Mesothelial cell of epicardium (in vitro differentiated cells): ENCODE results near the gene PAGR1. TPM values are rescaled to one million over a fixed set of nuclear protein-coding genes. Genes with fewer than 3 reads are reported as not detected.

Experiments
- DNase-seq, 2 experiments: peaks; one replicate each; pipeline ENCODE4 v3.0.0; 2021; ENCODE audit warnings: low spot score in 2 of 2; ENCODE audit not compliant: unreplicated experiment in 2 of 2
- H3K27ac Mint-ChIP-seq: 2 replicates; pipeline ENCODE4 v1.8.0; 2021; ENCODE audit warnings: mixed read lengths
- H3K27me3 Mint-ChIP-seq: 2 replicates; pipeline ENCODE4 v1.8.0; 2021; ENCODE audit warnings: low read depth, mixed read lengths
- H3K36me3 Mint-ChIP-seq: 2 replicates; pipeline ENCODE4 v1.8.0; 2021; ENCODE audit warnings: mixed read lengths
- H3K4me1 Mint-ChIP-seq: 2 replicates; pipeline ENCODE4 v1.8.0; 2021; ENCODE audit warnings: mixed read lengths
- H3K4me3 Mint-ChIP-seq: 2 replicates; pipeline ENCODE4 v1.8.0; 2021; ENCODE audit warnings: mild to moderate bottlenecking, moderate library complexity, mixed read lengths
- H3K9me3 Mint-ChIP-seq: 2 replicates; pipeline ENCODE4 v1.8.0; 2021; ENCODE audit warnings: mixed read lengths
- CTCF ChIP-seq: fragments of 200-600 bp; sonication (generic); IDR thresholded peaks from one replicate; pipeline ENCODE4 v1.5.0; 2021; ENCODE audit warnings: antibody characterized with exemption; ENCODE audit not compliant: unreplicated experiment
- total RNA-seq: library from RNA; stranded (reverse); gene quantifications from 3 replicates; pipeline ENCODE4 v1.2.1, GENCODE V29; 2021

The PAGR1 gene
- total RNA-seq, 1 donor from 2014 or later = 43.8 TPM

- H3K36me3 Mint-ChIP-seq = peaks cover 11% of the 10 kb centered on the region
- H3K9me3 Mint-ChIP-seq = no peaks in the 10 kb centered on the region
- no peak overlapping the region for H3K27ac Mint-ChIP-seq
- peaks cover 9% of the 10 kb centered on the region for H3K4me1 Mint-ChIP-seq
- H3K27me3 Mint-ChIP-seq = no peaks in the 10 kb centered on the region
- TF ChIP-seq CTCF = no peak
- DNase-seq = no peak
- no peak overlapping the region for H3K4me3 Mint-ChIP-seq
Observed at GRCh38 chr16:29858974-29859373, 43.0 kb downstream of the PAGR1 start.

GRCh38 chr16:29860218-29860617 lies 44.3 kb downstream of the PAGR1 start:
- DNase-seq = no peak
- Mint-ChIP-seq H3K36me3 (peaks cover 11% of the 10 kb centered on the region), H3K4me1 (peaks cover 9% of the 10 kb centered on the region), H3K27ac (no peak overlapping the region), H3K9me3 (no peaks in the 10 kb centered on the region), H3K4me3 (peak overlapping the region; percentile 94), H3K27me3 (no peaks in the 10 kb centered on the region)
- TF ChIP-seq CTCF = no peak

- Mint-ChIP-seq H3K4me3 (peak overlapping the region; percentile 94), H3K27ac (peak overlapping the region; percentile 91), H3K36me3 (peaks cover 11% of the 10 kb centered on the region), H3K27me3 (no peaks in the 10 kb centered on the region), H3K4me1 (peaks cover 9% of the 10 kb centered on the region), H3K9me3 (no peaks in the 10 kb centered on the region)
- TF ChIP-seq CTCF = no peak
- DNase-seq = no peak
Observed at GRCh38 chr16:29862383-29862883, 46.5 kb downstream of the PAGR1 start.

GRCh38 chr16:29862884-29863668 lies 47.1 kb downstream of the PAGR1 start, which contains the start of gene CDIPT:
Gene CDIPT (minus strand): TSS chr16:29863226. CDS start chr16:29862857, 369 bp downstream.
- Mint-ChIP-seq H3K4me3 (peak within 1 kb of the TSS; percentile 94), H3K36me3 (peaks cover 11% of the 10 kb centered on the region), H3K4me1 (peaks cover 9% of the 10 kb centered on the region), H3K27ac (peak within 1 kb of the TSS; percentile 100), H3K27me3 (no peaks in the 10 kb centered on the region), H3K9me3 (no peaks in the 10 kb centered on the region)
- TF ChIP-seq CTCF = no peak
- DNase-seq = peak; percentile 73 to 84

GRCh38 chr16:29863669-29863984 lies 47.7 kb downstream of the PAGR1 start:
- peaks cover 7% of the 10 kb centered on the region for H3K36me3 Mint-ChIP-seq
- TF ChIP-seq CTCF = no peak
- H3K4me1 Mint-ChIP-seq = peaks cover 9% of the 10 kb centered on the region
- H3K27me3 Mint-ChIP-seq = no peaks in the 10 kb centered on the region
- no peak for DNase-seq
- peak overlapping the region; percentile 100 for H3K27ac Mint-ChIP-seq
- H3K4me3 Mint-ChIP-seq = peak overlapping the region; percentile 94
- no peaks in the 10 kb centered on the region for H3K9me3 Mint-ChIP-seq
